ENCODE data around the gene DCLK2.

- no peak for TF ChIP-seq MAX (IDR thresholded peaks at IDR 0.05)
- TF ChIP-seq, protein P1, sequence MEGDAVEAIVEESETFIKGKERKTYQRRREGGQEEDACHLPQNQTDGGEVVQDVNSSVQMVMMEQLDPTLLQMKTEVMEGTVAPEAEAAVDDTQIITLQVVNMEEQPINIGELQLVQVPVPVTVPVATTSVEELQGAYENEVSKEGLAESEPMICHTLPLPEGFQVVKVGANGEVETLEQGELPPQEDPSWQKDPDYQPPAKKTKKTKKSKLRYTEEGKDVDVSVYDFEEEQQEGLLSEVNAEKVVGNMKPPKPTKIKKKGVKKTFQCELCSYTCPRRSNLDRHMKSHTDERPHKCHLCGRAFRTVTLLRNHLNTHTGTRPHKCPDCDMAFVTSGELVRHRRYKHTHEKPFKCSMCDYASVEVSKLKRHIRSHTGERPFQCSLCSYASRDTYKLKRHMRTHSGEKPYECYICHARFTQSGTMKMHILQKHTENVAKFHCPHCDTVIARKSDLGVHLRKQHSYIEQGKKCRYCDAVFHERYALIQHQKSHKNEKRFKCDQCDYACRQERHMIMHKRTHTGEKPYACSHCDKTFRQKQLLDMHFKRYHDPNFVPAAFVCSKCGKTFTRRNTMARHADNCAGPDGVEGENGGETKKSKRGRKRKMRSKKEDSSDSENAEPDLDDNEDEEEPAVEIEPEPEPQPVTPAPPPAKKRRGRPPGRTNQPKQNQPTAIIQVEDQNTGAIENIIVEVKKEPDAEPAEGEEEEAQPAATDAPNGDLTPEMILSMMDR (IDR thresholded peaks at IDR 0.05; ENCODE audit: control extremely low read depth in 1 of 3, insufficient read depth in 1 of 3, low read depth in 1 of 3, low read length in 3 of 3), result no peak
- TF ChIP-seq RBBP5 (IDR thresholded peaks at IDR 0.05; ENCODE audit: borderline replicate concordance, low read depth, low read length), result no peak
- TF ChIP-seq MAFK (IDR thresholded peaks at IDR 0.05; ENCODE audit: low read depth, low read length), result no peak
- TF ChIP-seq SP2 (IDR thresholded peaks at IDR 0.05; ENCODE audit: low read length), result no peak
- TF ChIP-seq BRCA1 (IDR thresholded peaks at IDR 0.05; ENCODE audit: low read depth, low read length), result no peak
- TF ChIP-seq FOSL1 (IDR thresholded peaks at IDR 0.05; ENCODE audit: insufficient read depth, low read depth, low read length), result no peak
- TF ChIP-seq EZH2 (IDR thresholded peaks at IDR 0.05; ENCODE audit: low read depth, low read length, severe bottlenecking), result no peak
Measured at GRCh38 chr4:150181536-150181935, 103.3 kb downstream of the DCLK2 start.
